ENCODE data around the gene CACNG4. TPM values are rescaled to one million over a fixed set of nuclear protein-coding genes. Genes with fewer than 3 reads are reported as not detected.

The CACNG4 gene
- total RNA-seq, 1 experiment from 2014 or later: 6.3 TPM

DNA sequence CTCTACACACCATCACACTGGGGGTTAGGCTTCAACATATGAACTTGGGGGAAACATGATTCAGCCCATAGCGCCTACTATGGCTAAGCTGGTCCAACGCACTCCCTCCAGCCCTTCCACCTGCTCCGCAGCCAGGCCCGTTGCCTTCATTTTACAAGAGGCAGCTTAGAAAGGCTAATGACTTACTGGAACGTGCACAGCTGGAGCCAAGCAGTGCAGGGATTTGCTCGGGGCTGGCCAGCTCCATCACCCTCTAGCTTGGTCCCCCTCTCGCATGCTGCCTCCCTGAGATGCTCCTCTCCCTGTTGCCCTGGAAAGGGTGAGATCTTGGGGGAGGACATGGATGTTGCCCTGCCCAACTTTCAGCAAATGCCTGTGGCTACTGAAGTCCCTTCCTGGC lies 77.0 kb downstream of the CACNG4 start:
- no peak overlapping the region for H3K4ac ChIP-seq (ENCODE audit: low read depth, low read length)
- H4K5ac ChIP-seq (ENCODE audit: insufficient read length, low read depth, low read length): no peak overlapping the region
- H3K9ac ChIP-seq (ENCODE audit: extremely low read depth, insufficient read length, low read length): no peak overlapping the region
- Mint-ChIP-seq H3K4me1 (peaks cover 8 to 13% of the 10 kb centered on the region in 2 experiments; a peak in 3 of 4 replicates), H3K9me3 (no peaks in the 10 kb centered on the region), H3K4me3 (no peak overlapping the region), H3K27me3 (ENCODE audit: low read depth) (peaks cover 1% of the 10 kb centered on the region), H3K27ac (no peak overlapping the region; a peak in 1 of 7 replicates), H3K36me3 (ENCODE audit: insufficient read depth in 1 of 3, low read depth in 3 of 3) (no peaks in the 10 kb centered on the region)
- H2AK5ac ChIP-seq (ENCODE audit: insufficient read length, low read length): no peak overlapping the region
- H2AFZ ChIP-seq (ENCODE audit: low read length): no peak overlapping the region
- no peak for DNase-seq
- no peak overlapping the region for H3T11ph ChIP-seq (ENCODE audit: low read length)
- no peaks in the 10 kb centered on the region for H4K20me1 ChIP-seq (ENCODE audit: control insufficient read depth, insufficient read depth, insufficient read length)
- H2BK12ac ChIP-seq (ENCODE audit: insufficient read length, low read depth, low read length): no peak overlapping the region
- H3K4me1 ChIP-seq (ENCODE audit: insufficient read depth, low read length): no peaks in the 10 kb centered on the region
- no peak overlapping the region for H2BK20ac ChIP-seq (ENCODE audit: low read depth, low read length, poor library complexity, severe bottlenecking)
- H3K79me1 ChIP-seq (ENCODE audit: insufficient read depth, low read depth, low read length, poor library complexity, severe bottlenecking): no peaks in the 10 kb centered on the region
- no peak overlapping the region for H4K91ac ChIP-seq (ENCODE audit: insufficient read length, low read depth, low read length)
- no peak overlapping the region for H3K18ac ChIP-seq (ENCODE audit: insufficient read length, low read depth, low read length)
- H3K9me3 ChIP-seq (ENCODE audit: control insufficient read depth, low read depth, low read length): no peaks in the 10 kb centered on the region
- H2BK120ac ChIP-seq (ENCODE audit: low read depth, low read length, poor library complexity, severe bottlenecking): no peak overlapping the region
- no peak overlapping the region for H3K23ac ChIP-seq (ENCODE audit: insufficient read length, low read depth, low read length)
- no peak overlapping the region for H3K4me2 ChIP-seq (ENCODE audit: insufficient read depth, insufficient read length, low read length)
- WGBS (ENCODE audit: extremely low coverage, insufficient read length, low lambda C conversion rate): no CpG with 5 or more reads among the region's 7 CpGs
- no peak overlapping the region for H4K8ac ChIP-seq (replicated peaks; ENCODE audit: insufficient read length, low read depth, low read length)
- H2BK5ac ChIP-seq (ENCODE audit: insufficient read length, low read length): no peak overlapping the region
- no peaks in the 10 kb centered on the region for H3K79me2 ChIP-seq (ENCODE audit: insufficient read depth, low read length)
- H3K14ac ChIP-seq (ENCODE audit: insufficient read depth, low read length): no peak overlapping the region
- H3K23me2 ChIP-seq (ENCODE audit: insufficient read length, low read depth, low read length, poor library complexity, severe bottlenecking): no peaks in the 10 kb centered on the region
- no peak overlapping the region for H3K27ac ChIP-seq (ENCODE audit: insufficient read length, low read depth, low read length)
- no peak overlapping the region for H2BK15ac ChIP-seq (ENCODE audit: low read depth, low read length)
- H3K27me3 ChIP-seq (ENCODE audit: insufficient read depth, low read length): no peaks in the 10 kb centered on the region
- no peak overlapping the region for H3K56ac ChIP-seq (ENCODE audit: insufficient read length, low read depth, low read length)
- TF ChIP-seq, protein P1, sequence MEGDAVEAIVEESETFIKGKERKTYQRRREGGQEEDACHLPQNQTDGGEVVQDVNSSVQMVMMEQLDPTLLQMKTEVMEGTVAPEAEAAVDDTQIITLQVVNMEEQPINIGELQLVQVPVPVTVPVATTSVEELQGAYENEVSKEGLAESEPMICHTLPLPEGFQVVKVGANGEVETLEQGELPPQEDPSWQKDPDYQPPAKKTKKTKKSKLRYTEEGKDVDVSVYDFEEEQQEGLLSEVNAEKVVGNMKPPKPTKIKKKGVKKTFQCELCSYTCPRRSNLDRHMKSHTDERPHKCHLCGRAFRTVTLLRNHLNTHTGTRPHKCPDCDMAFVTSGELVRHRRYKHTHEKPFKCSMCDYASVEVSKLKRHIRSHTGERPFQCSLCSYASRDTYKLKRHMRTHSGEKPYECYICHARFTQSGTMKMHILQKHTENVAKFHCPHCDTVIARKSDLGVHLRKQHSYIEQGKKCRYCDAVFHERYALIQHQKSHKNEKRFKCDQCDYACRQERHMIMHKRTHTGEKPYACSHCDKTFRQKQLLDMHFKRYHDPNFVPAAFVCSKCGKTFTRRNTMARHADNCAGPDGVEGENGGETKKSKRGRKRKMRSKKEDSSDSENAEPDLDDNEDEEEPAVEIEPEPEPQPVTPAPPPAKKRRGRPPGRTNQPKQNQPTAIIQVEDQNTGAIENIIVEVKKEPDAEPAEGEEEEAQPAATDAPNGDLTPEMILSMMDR (conservative IDR thresholded peaks at IDR 0.05): no peak

Data from H9 (cell line).